ENCODE measurements around the gene EPHB2. TPM values are rescaled to one million over a fixed set of nuclear protein-coding genes. Genes with fewer than 3 reads are reported as not detected.
"Not testable (repeated sequence)": the region's sequence is repeated elsewhere in the genome, so short reads cannot be mapped to it uniquely, and the experiment has no call there.

The EPHB2 gene
- total RNA-seq, 1 donor from 2014 or later = 22.6 TPM

DNA sequence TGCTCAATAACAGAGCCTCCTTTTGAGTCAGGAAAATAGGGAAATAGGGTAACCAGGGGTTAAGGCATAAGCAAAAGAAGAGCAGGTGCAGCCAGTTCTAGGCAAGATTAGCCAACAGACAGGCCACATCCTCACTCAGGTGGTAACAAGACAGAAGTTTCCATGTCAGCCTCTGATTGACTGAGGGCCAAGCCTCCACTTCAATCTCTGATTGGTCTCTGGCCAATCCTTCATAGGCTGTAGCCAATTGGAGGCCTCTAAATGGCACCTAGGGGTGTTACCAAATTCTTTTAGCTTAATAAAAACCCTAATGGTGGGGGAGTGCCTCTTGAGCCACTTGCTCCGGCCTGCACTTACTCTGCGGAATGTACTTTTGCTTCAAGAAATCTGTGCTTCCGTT is 224.8 kb downstream of the EPHB2 start:
- intact Hi-C loops (cut with DNase I) = no loop called here
- DNase-seq (ENCODE audit: low spot score) = no peak

DNA sequence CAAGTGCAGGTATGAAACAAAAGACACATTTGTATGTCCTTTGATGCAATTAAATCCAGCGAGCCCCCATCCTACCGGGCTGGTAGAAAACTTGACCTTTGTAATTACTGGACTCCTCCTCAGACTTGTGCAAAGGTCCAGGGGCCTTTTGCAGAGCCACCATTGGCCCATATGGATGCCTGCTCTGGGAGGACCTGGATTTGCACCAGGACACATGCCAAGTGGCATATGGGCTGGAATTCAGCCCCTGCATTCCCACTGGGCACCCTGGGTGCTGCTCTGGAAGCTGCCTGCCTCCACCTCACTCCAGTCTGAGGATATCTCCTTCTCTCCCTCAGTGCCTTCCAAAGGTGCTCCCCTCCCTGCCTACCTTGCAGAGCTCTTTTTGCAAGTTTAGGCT is 226.0 kb downstream of the EPHB2 start:
- intact Hi-C loops (cut with DNase I) = no loop called here
- ATAC-seq (no peak), DNase-seq (ENCODE audit: low spot score) (peak; percentile 10)

More for the DNA sequence above, 224.8 kb downstream of the EPHB2 start:
- no peak for ATAC-seq

DNA sequence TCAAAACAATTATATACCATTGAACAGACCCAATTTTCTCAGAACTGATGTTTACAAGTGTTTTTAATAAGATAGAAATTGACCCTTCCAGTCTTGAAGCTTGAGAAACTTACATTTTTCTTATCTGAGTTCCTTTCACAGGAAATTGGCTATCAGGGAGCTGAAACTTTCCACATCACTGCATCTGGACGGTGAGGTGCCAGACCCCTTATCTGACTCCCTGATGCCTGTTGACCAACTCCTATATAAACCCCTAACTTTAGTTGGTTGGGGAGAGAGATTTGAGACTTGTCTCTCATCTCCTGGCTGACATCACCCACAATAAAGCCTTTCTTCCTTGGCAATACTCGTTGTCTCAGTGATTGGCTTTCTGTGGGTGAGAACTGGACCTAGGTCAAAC is 230.6 kb downstream of the EPHB2 start:
- ATAC-seq (no peak), DNase-seq (ENCODE audit: low spot score) (no peak)
- intact Hi-C loops (cut with DNase I) = no loop called here

DNA sequence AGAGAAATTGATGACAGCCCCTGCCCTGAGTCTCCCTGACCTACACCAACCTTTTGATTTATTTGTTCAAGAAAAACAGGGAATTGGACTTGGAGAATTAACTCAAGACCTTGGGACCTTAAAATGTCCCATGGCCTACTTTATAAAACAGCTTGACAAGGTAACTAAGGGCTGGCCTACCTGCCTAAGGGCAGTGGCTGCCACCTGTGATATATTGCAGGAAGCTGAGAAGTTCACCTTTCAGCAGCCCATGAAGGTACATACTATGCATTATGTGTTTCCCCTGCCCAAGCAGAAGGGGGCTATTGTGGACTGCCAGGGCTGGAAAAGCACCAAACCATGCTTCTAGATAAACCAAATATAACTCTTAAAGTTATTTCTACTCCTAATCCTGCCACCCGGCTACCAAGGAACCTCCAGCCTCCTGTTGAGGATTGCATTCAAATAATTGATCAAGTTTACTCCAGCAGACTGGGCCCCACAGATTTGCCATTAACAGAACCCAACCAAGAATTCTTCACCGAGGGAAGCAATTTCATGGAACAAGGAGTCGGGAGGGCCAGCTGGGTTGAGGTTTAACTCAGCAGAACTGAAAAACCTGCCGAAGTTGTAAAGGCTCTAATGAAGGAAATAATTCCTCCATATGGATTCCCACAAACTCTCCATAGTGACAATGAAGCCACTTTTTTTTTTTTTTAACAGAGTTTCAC is 233.9 kb downstream of the EPHB2 start:
- ATAC-seq (no peak), DNase-seq (ENCODE audit: low spot score) (peak; percentile 7)
- intact Hi-C loops (cut with DNase I) = no loop called here

DNA sequence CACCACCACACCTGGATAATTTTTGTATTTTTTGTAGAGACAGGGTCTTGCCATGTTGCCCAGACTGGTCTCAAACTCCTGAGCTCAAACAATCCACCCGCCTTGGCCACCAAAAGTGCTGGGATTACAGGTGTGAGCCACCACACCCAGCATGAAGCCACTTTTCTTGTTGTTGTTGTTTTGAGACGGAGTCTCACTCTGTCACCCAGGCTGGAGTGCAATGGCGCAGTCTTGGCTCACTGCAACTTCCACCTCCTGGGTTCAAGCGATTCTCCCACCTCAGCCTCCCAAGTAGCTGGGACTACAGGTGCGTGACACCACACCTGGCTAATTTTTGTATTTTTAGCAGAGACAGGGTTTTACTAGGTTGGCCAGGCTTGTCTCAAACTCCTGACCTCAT is 234.5 kb downstream of the EPHB2 start:
- DNase-seq (ENCODE audit: low spot score) = peak; percentile 3
- intact Hi-C loops (cut with DNase I); ATAC-seq: not testable (repeated sequence)

DNA sequence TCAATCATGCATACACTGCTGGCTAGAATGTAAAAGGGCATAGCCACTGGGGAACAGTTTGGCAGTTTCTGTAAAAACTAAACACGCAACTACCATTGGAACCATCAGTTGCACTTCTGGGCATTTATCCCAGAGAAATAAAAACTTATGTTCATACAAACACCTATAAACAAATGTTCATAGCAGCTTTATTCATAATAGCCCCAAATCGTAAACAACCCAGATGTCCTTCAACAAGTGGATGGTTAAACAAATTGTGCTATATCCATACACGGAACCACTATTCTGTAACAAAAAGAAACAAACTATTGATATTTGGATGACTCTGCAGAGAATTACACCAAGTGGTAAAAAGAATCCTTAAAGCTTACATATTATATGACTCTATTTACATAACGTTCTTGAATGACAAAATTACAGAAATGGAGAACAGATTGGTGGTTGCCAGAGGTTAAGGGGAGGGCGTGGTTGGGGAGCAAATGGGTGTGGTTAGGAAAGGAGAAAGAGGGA is 239.2 kb downstream of the EPHB2 start:
- ATAC-seq (no peak), DNase-seq (ENCODE audit: low spot score) (no peak)
- intact Hi-C loops (cut with DNase I) = no loop called here

DNA sequence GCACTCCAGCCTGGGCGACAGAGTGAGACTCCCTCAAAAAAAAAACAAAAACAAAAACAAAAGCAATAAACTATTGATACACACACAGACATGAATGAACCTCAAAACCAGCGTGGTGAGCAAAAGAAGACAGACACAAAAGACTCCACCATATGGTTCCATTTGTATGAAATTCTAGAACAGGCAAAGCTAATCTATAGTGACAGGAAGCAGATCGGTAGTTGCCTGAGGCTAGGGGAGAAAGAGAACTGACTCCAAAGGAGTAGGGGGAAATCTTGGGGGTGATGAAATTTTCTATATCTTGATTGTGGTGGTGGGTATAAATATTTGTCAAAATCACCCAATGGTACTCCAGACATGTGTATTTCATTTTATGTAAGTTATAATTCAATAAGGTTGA is 241.2 kb downstream of the EPHB2 start:
- intact Hi-C loops (cut with DNase I) = no loop called here
- DNase-seq (ENCODE audit: low spot score) = no peak
- no peak for ATAC-seq

DNA sequence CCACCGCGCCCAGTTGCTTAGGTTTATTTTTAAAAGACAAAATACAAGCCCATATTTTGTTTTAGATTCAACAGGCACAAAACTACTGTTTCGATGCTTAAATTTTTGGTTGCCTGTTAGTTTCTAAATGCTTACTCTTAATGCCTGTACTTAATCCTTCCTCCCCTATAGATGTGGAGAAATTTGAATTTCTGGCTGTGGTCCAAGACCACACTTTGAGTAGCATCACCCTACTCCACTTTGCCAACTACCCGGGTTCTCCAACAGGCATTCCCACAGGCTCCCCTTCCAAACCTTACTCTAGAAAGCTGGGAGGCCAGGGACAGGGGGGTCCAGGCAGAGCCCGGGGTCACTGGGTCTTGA is 242.0 kb downstream of the EPHB2 start:
- intact Hi-C loops (cut with DNase I) = no loop called here
- no peak for DNase-seq (ENCODE audit: low spot score)
- no peak for ATAC-seq

DNA sequence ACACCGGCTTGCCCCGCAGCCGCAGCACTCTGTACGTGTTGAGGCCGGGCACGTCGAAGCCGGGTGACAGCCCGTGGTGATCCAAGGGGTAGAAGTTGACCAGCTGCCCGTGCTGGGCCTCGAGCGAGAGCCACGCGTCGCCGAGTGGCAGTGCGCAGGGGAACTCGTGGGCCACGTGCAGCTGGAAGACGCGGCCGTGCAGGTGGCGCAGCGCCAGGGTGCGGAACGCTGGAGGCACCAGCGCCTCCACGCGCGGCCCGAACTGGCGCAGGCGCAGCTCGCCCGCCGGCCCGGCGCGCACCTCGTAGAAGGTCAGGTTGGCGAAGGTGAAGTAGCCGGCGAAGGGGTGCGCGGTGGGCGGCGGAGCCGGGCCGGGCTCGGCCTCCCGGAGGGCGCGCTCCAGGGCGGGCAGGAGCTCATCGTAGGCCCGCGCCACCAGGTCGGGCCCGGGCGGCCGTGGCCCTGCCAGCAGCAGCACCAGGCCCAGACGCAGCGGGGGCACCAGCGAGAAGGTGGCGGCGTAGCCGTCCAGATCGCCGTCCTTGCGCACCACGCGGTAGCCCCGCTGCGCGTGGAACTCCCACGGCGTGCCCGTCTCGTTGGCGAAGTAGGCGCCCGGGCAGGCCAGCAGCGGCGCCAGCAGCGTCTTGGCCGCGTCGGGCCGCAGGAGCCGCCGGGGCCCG is 242.6 kb downstream of the EPHB2 start:
- intact Hi-C loops (cut with DNase I) = no loop called here
- ATAC-seq = no peak
- no peak for DNase-seq (ENCODE audit: low spot score)

DNA sequence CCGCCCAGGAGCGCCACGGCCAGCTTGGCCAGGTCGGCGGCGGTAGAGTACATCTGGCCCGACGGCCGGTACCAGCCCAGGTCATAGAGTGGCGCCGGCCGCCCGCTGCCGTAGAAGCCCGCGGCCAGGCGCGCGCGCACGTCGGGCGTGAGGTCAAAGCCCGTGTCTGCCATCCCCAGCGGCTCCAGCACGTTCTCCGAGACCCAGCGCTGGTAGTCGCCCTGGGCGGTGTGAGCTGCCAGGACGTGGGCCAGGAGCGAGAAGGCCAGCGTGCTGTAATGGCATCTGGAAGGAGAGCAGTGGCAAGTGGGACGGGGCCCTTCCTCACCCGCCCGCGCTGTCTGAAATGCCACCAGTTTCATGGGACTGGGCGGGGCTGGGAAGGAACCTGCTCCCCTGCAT is 243.1 kb downstream of the EPHB2 start:
- no peak for ATAC-seq
- intact Hi-C loops (cut with DNase I) = no loop called here
- DNase-seq (ENCODE audit: low spot score) = no peak

DNA sequence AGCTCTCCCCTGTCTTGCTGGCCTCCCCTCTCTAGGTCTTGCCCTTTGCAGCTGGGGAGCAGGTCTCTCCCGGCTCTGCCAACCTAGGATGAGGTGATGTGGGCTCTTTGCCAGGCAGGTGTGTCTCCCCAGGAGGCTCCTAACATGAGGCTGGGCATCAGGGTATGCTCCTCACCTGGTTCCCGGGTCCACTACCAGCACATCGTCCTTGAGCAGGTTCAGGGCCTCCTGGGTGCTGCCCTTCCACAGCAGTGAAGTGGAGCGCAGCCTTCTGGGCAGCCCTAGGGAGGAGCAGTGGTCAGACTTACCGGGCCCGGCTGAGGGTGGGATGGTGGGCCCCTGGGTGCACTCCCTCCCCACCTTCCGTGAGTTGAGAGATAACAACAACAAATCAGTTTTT is 244.5 kb downstream of the EPHB2 start:
- intact Hi-C loops (cut with DNase I) = no loop called here
- no peak for DNase-seq (ENCODE audit: low spot score)
- no peak for ATAC-seq

DNA sequence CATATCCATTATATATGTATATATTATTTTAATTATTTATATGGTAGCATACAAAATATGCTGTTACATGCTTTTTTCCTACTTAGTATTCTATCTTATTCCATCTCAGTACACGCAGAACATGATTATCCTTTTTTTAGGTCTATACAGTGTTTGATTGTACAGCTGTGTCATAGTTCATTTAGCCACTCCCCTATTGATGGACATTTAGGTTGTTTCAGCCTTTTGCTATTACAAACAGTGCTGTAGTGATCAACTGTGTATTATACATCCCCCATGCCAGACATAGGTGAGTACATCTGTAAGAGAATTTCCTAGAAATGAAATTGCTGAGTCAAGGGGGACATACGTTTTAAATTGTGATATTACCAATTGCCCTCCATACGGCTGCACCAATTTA is 246.4 kb downstream of the EPHB2 start:
- intact Hi-C loops (cut with DNase I) = no loop called here
- ATAC-seq = no peak

DNA sequence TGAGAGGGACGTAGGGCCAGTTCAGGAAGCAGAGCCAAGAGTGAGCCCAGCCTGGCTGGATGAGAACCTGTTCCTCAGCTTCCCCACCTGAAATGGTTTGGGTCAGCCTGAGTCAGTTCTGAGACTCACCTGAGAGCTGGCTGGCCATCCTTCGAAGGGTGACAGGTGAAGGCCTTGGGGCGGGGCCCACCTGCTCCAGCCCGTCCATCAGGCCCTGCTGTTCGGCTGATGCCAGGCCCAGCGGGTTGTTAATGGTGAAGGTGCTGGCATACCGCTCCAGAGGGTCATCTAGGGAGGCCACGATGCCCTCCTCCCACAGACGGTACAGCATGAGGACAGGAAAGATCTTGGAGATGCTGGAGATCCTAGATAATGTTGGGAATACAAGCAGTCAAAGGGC is 247.9 kb downstream of the EPHB2 start:
- DNase-seq (ENCODE audit: low spot score) (no peak), ATAC-seq (no peak)
- intact Hi-C loops (cut with DNase I) = no loop called here

More for the DNA sequence above, 246.4 kb downstream of the EPHB2 start:
- DNase-seq (ENCODE audit: low spot score) = no peak

DNA sequence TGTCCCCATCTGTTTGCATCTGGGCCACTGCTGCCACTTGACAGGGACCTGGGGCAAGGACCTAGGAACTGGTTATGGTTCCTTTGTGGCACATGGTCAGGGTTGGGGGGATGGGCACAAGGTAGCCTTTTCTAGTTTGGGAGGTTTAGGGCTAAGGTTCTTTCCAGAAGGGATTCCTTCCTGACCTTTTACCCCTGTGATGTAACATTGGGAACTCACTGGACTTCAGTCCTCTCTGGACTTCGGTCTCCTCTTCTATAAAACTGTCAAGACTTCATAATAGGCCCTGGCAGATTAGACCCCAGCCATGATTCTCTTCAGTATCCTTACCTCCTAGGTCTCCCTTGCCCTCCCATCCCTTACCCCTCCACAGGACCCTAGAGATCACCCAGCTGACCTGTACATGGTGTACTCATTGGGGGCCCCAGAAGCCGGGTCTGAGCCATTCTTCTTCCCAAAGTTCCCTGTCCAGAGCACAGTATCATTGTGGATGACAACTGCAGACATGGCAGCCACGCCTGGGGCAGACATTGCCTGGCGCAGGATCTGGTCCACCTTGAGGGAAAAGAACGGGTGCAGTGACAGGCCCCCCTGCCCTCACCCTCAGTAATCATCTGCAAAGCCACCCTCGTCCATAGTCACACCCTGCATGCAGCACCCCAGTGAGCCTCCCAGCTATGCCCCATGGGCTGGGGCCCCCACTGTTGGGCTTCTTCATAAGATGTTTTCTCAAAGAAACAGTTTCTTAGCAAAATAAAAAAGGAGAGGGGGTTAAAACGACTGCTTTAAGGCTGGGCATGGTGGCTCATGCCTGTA is 249.1 kb downstream of the EPHB2 start:
- DNase-seq (ENCODE audit: low spot score) = no peak
- ATAC-seq = no peak
- intact Hi-C loops (cut with DNase I) = no loop called here

DNA sequence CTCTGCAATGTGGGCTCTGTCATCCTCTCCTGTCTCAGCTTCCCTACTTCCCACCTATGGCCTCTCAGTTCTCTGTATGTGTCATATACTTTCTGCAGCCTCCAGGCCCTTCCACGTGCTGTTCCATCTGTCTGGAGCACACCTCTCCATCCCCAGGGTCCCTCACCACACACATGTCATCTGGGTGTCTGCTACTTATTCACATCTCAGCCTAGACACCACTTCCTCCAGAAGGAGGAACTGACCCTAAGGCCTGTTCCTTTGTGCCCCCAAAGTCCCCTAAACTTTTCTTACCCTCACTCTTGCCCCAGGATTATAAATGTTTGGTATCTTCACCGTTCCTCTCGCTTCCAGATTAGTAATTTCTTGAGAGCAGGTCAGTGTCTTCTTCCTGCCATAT is 251.9 kb downstream of the EPHB2 start:
- ATAC-seq (no peak), DNase-seq (ENCODE audit: low spot score) (no peak)
- intact Hi-C loops (cut with DNase I) = no loop called here

DNA sequence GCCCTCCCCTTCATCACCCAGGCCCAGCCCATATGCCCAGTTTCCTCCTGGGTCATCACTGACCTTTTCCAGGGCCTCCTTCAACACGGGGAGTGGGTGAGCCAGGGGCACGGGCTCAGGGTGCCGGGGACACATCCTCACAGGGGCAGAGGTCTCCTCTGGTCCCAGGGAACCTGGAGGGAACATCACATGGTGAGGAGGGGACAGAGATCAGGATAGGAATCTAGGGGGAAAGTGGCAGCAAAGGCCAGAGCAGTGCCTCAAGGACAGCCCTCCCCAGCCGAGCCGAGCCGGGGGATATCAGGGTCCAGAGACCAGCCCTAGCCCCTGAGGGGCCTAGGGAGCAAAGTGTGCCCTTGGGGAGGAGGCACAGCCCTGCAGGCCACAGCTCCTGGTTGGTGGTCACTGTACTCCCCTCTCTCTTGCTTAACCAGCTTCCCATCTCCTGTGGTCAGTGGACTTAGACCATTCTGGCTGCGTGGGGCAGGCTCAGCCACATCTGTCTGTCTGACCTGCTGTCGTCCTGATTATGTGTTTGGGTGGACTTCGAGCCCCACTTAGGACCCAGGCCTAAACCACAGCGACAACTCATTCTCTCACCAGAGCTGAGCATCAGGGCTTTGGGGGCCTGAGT is 252.5 kb downstream of the EPHB2 start:
- intact Hi-C loops (cut with DNase I) = no loop called here
- no peak for DNase-seq (ENCODE audit: low spot score)
- no peak for ATAC-seq

DNA sequence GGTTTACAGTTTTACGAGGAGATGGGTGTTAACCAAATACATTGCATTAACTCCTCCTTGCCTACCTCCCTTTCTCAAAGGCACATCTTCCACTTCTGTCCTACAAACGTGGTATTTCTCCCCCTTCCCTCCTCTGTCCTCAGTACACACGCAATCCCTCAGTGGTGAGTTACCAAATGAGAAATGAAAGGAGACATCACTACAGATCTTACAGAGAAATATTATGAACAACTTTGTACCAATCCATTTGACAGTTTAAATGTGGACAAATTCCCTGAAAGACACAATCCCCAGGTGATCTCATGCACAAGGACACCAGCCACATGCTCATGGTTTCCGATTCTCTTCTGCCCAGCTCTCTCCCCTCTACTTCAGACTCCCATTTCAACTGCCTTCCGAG is 255.7 kb downstream of the EPHB2 start:
- intact Hi-C loops (cut with DNase I) = no loop called here
- ATAC-seq (no peak), DNase-seq (ENCODE audit: low spot score) (no peak)

DNA sequence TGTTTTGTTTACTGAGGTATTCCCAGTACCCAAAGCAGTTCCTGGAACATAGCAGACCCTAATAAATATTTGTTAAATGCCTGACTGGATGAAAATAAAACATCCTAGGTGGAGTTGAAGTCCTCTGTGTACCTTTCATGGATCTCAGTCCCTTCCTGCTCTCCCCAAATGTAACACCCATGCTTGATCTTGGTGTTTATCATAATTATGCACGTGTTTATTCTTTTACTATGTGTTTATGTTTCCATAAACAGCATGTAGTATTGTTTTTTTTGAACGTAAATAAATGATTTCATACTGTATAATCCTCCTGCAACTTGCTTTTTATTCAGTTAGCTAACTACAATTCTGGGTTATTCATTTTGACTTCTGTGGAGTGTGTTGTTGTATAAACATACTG is 257.2 kb downstream of the EPHB2 start:
- no peak for ATAC-seq
- no peak for DNase-seq (ENCODE audit: low spot score)
- intact Hi-C loops (cut with DNase I) = no loop called here

DNA sequence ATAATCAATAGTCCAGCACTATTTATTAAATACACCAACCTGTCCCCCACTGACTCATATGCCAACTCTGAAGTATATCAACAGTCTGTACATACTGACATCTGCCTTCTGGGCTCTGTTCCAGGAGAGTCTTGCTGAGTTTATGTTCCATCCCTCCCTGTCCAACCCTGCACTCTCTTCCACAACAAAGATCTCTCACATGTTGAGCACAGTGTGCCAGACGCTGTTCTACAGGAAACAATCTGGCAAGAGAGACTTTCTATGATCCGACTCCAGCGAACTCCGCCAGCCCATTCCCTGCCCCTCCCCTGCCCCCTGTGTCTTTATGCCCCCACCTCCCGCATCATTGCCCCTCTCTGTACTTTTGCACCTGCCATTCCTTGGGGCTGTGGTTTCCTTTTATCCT is 258.7 kb downstream of the EPHB2 start:
- intact Hi-C loops (cut with DNase I) = no loop called here
- DNase-seq (ENCODE audit: low spot score) (no peak), ATAC-seq (no peak)

DNA sequence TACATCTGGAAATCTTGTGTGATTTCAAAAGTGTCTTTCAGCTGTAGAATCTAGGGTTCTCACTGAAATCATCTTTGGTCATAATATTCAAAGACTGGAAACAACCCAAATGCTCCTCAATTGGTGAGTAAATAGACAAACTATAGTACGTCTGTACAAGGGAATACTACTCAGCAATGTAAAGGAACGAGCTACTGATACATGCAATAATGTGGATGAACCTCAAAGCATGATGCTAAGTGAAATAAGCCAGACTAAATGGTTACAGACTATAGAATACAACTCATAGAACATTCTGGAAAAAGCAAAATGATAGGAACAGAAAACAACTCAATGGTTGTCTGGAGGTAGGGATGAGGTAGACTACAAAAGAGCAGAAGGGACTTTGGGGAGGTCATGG is 259.5 kb downstream of the EPHB2 start:
- no peak for DNase-seq (ENCODE audit: low spot score)
- ATAC-seq = no peak
- intact Hi-C loops (cut with DNase I) = no loop called here

Measured in sciatic nerve (tissue), 2 donors.